GM12878 (cell line): Measurements from ENCODE around the gene POLD4. TPM values are rescaled to one million over a fixed set of nuclear protein-coding genes. Genes with fewer than 3 reads are reported as not detected.

Source experiments
- ATAC-seq: fragments of 200-7000 bp; cut with Tn5 transposase; 3 replicates; pipeline ENCODE4 v1.9.1; 2020; ENCODE audit warnings: mild to moderate bottlenecking, moderate library complexity
- BruUV-seq: library from RNA; stranded (reverse); fragments of 400-500 nt; replicated peaks from 2 replicates; lab custom pipeline; 2021; lab: Mats Ljungman, UMichigan
- CTCF ChIA-PET: fragments of 300-600 bp; sonication (Branson Sonifier 250); formaldehyde crosslinking; extraction: SDS; loops from one replicate; lab custom pipeline; 2021; ENCODE audit warnings: inconsistent platforms; lab: Yijun Ruan, JAX
- POLR2A ChIA-PET: fragments of 350-600 bp; formaldehyde crosslinking; extraction: SDS; loops from one replicate; lab custom pipeline; 2021; ENCODE audit warnings: inconsistent platforms; lab: Charles Lee
- RAD21 ChIA-PET: fragments of 300-600 bp; sonication (Branson Sonifier 250); formaldehyde crosslinking; loops from one replicate; lab custom pipeline; 2023; ENCODE audit warnings: antibody characterized with exemption; ENCODE audit not compliant: unreplicated experiment; lab: Charles Lee
- SMC1A ChIA-PET: fragments of 300-600 bp; sonication (Branson Sonifier 250); formaldehyde crosslinking; loops from one replicate; lab custom pipeline; 2023; ENCODE audit not compliant: unreplicated experiment, uncharacterized antibody; lab: Charles Lee
- DNase-seq: peaks from one replicate; pipeline ENCODE4 v3.0.0-alpha.2; 2011; ENCODE audit warnings: low read depth, low spot score
- FAIRE-seq: peaks from 3 replicates; lab custom pipeline; 2011; peaks lifted over from hg19 to GRCh38; lab: Jason Lieb, UNC
- H2AFZ ChIP-seq: 2 replicates; pipeline ENCODE4 v1.6.0; 2011; ENCODE audit warnings: low read depth, low read length, control low read depth; ENCODE audit not compliant: control insufficient read depth
- H3K27ac ChIP-seq: 2 replicates; pipeline ENCODE4 v1.5.1; 2011; ENCODE audit warnings: control low read depth; ENCODE audit not compliant: control insufficient read depth, insufficient read depth
- H3K27me3 ChIP-seq, 2 experiments: replicated peaks in 1 of 2; 2 replicates each; pipeline versions ENCODE4 v1.6.0 to v1.6.1; 2011; ENCODE audit warnings: low read length in 1 of 2; ENCODE audit not compliant: control insufficient read depth in 2 of 2, insufficient read depth in 2 of 2
- H3K36me3 ChIP-seq, 2 experiments: 2 replicates each; pipeline ENCODE4 v1.5.1; 2011; ENCODE audit warnings: low read length in 1 of 2; ENCODE audit not compliant: control insufficient read depth in 2 of 2, insufficient read depth in 2 of 2
- H3K4me1 ChIP-seq: 2 replicates; pipeline ENCODE4 v1.6.1; 2011; ENCODE audit warnings: mild to moderate bottlenecking, low read length, moderate library complexity, mixed read lengths; ENCODE audit not compliant: control insufficient read depth, insufficient read depth
- H3K4me2 ChIP-seq: 2 replicates; pipeline ENCODE4 v1.6.0; 2011; ENCODE audit warnings: control low read depth; ENCODE audit not compliant: control insufficient read depth, insufficient read depth
- H3K4me3 ChIP-seq: fragments of 200-600 bp; sonication (generic); 2 replicates; pipeline ENCODE4 v1.5.1; 2016
- H3K79me2 ChIP-seq: 2 replicates; pipeline ENCODE4 v1.6.0; 2011; ENCODE audit warnings: low read length; ENCODE audit not compliant: control insufficient read depth, insufficient read depth
- H3K9ac ChIP-seq: 2 replicates; pipeline ENCODE4 v1.8.0; 2011; ENCODE audit warnings: low read length, control low read depth, mixed read lengths; ENCODE audit not compliant: control insufficient read depth, insufficient read depth
- H3K9me3 ChIP-seq: replicated peaks from 3 replicates; pipeline ENCODE4 v1.5.1; 2011; ENCODE audit warnings: mild to moderate bottlenecking, low read length; ENCODE audit not compliant: control insufficient read depth, insufficient read depth
- H4K20me1 ChIP-seq: 2 replicates; pipeline ENCODE4 v1.6.0; 2011; ENCODE audit not compliant: control insufficient read depth, insufficient read depth
- ATF7 ChIP-seq: fragments of 450-650 bp; IDR thresholded peaks from 2 replicates; pipeline ENCODE4 v1.6.1; 2016; ENCODE audit warnings: low read depth, mild to moderate bottlenecking
- E2F8 ChIP-seq: fragments of 450-650 bp; IDR thresholded peaks from 2 replicates; pipeline ENCODE4 v1.6.1; 2018; ENCODE audit warnings: mild to moderate bottlenecking, low read depth, moderate library complexity; ENCODE audit not compliant: partially characterized antibody
- EZH2 ChIP-seq: IDR thresholded peaks from 2 replicates; pipeline ENCODE4 v1.6.1; 2012; ENCODE audit warnings: low read depth, mild to moderate bottlenecking, control low read depth, inconsistent platforms, low read length, borderline replicate concordance; ENCODE audit not compliant: control insufficient read depth
- HDAC6 ChIP-seq: fragments of 200-600 bp; sonication (generic); IDR thresholded peaks from one replicate; pipeline ENCODE4 v1.8.0; 2017; ENCODE audit warnings: antibody characterized with exemption; ENCODE audit not compliant: unreplicated experiment
- HDGF ChIP-seq: fragments of 450-650 bp; IDR thresholded peaks from 2 replicates; pipeline ENCODE4 v1.6.1; 2016; ENCODE audit warnings: antibody characterized with exemption
- IRF3 ChIP-seq: fragments of 450-650 bp; IDR thresholded peaks from 2 replicates; pipeline ENCODE4 v1.6.1; 2014; ENCODE audit warnings: mild to moderate bottlenecking
- MTA3 ChIP-seq: IDR thresholded peaks from 2 replicates; pipeline ENCODE4 v1.6.1; 2012; ENCODE audit warnings: low read length, inconsistent platforms, borderline replicate concordance
- PAX5 ChIP-seq: IDR thresholded peaks from 2 replicates; pipeline ENCODE4 v1.6.1; 2011; ENCODE audit warnings: low read depth, low read length, borderline replicate concordance
- PAX8 ChIP-seq: fragments of 450-650 bp; IDR thresholded peaks from 2 replicates; pipeline ENCODE4 v1.6.1; 2017; ENCODE audit warnings: mild to moderate bottlenecking, moderate library complexity
- RCOR1 ChIP-seq: conservative IDR thresholded peaks from 2 replicates; pipeline ENCODE4 v1.6.1; 2012; ENCODE audit warnings: low read depth, low read length, improper control_type of control experiment
- SP1 ChIP-seq: IDR thresholded peaks from one replicate; pipeline ENCODE4 v1.6.1; 2011; ENCODE audit warnings: low read depth, low read length
- TARDBP ChIP-seq: IDR thresholded peaks from 2 replicates; pipeline ENCODE4 v1.6.1; 2016; ENCODE audit warnings: borderline replicate concordance
- TCF3 ChIP-seq: IDR thresholded peaks from 2 replicates; pipeline ENCODE4 v1.6.1; 2012; ENCODE audit warnings: low read depth, mild to moderate bottlenecking, low read length, borderline replicate concordance; ENCODE audit not compliant: insufficient read depth
- ZNF622 ChIP-seq: fragments of 450-650 bp; IDR thresholded peaks from 2 replicates; pipeline ENCODE4 v1.6.1; 2017; ENCODE audit warnings: mild to moderate bottlenecking, inconsistent platforms
- WGBS: methylation state at CpG from one replicate; pipeline ENCODE4 v1.1.6; 2016; ENCODE audit warnings: low lambda C conversion rate; ENCODE audit not compliant: insufficient replicate concordance, insufficient coverage; ENCODE audit errors: missing lambda C conversion rate; 5-methylcytosine and 5-hydroxymethylcytosine counted together
- in situ Hi-C: fragments of 300-500 bp; cut with MboI; formaldehyde crosslinking; loops from 9 replicates; pipeline ENCODE4 v1.14.3; 2018; ENCODE audit warnings: mixed read lengths
- intact Hi-C: fragments of 100-400 bp; cut with micrococcal nuclease; formaldehyde crosslinking; loops from one replicate; pipeline ENCODE4 v1.14.2; 2022; ENCODE audit not compliant: unreplicated experiment
- polyA plus RNA-seq, 11 experiments: library from polyadenylated mRNA; depleted of rRNA in 4 of 11; unstranded in 6 of 11; stranded (reverse) in 5 of 11; fragments of >200 nt; fragmentation: Nextera tagmentation in 4 of 11; fragmentation: Illumina TruSeq in 1 of 11; extraction: Ambion mirVana in 4 of 11; extraction: Trizol in 1 of 11; gene quantifications; 1 replicate in 1 of 11; 2 replicates in 10 of 11; pipeline versions ENCODE4 v1.2.1 to v1.2.3, GENCODE V29; 2011 to 2016; ENCODE audit warnings: inconsistent platforms in 2 of 11, missing spikeins in 2 of 11, low read depth in 1 of 11
- total RNA-seq, 4 experiments: library from RNA; depleted of rRNA in 3 of 4; stranded (reverse); fragments of >200 nt in 3 of 4; fragmentation: Illumina TruSeq in 1 of 4; extraction: Trizol in 1 of 4; gene quantifications; 2 replicates each; pipeline versions ENCODE4 v1.2.1 to v1.2.3, GENCODE V29; 2013 to 2021

POLD4 gene
- total and polyA plus RNA-seq, 10 of the 15 experiments (the other 5 are each of a cell fraction or from before 2014, with no cell fraction given) = 8.1 to 176 (median 88.1) TPM

DNA sequence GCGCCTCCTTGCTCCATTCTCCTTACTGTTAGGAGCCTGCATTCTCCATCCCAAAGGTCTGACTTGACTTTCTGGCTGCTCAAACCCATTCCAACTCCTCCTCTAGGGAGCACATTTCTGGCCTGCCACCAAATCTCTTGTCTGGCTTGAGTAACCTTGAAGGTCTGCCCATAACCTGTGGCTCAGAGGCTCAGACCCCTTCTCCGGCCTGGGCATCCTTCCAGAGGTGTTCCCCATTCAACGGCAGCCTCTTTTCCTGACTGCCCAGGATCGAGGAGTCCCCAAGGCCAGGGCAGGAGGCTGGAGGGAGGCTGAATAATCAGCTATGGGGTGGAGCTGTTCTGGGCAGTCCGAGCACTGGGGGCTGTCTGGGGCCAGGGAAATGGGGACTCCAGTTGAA is 40.6 kb upstream of the POLD4 start:
- BruUV-seq = no TSS peak
- FAIRE-seq = no peak
- ChIA-PET RAD21 (no interaction called here), CTCF (interaction anchor here (0.8 to 1.8 kb wide), 3 partner anchors 12 to 112 kb away, joined by 3 read pairs; partner anchors contain the start of genes PITPNM1 and PTPRCAP), SMC1A (interaction anchor here (3.4 kb wide), 1 partner anchor 7 kb away, joined by 17 read pairs; the partner anchor contains the start of gene PPP1CA), POLR2A (interaction anchor here (1.1 kb wide), 1 partner anchor 91 kb away, joined by 4 read pairs; no protein-coding TSS in a partner anchor)
- in situ Hi-C loops (no loop called here), intact Hi-C loops (no loop called here)
- no peak overlapping the region for H3K27ac ChIP-seq
- H3K9me3 ChIP-seq = no peaks in the 10 kb centered on the region
- no peaks in the 10 kb centered on the region for H3K27me3 ChIP-seq
- WGBS = 82% methylated on average over 5 of the region's 5 CpGs
- H3K79me2 ChIP-seq = peaks cover 26% of the 10 kb centered on the region
- H3K4me1 ChIP-seq = peaks cover 10% of the 10 kb centered on the region
- no peak overlapping the region for H3K4me3 ChIP-seq
- DNase-seq = no peak
- no peak for TF ChIP-seq MTA3
- TF ChIP-seq PAX8 = no peak
- no peak for TF ChIP-seq HDGF
- TF ChIP-seq SP1 = no peak
- no peak for TF ChIP-seq EZH2
- peaks cover 18 to 19% of the 10 kb centered on the region in 2 experiments for H3K36me3 ChIP-seq
- H3K9ac ChIP-seq = no peak overlapping the region
- H2AFZ ChIP-seq = no peak overlapping the region
- H4K20me1 ChIP-seq = no peaks in the 10 kb centered on the region; the same call in 1 of the 2 replicates
- no peak for ATAC-seq
- H3K4me2 ChIP-seq = no peak overlapping the region

DNA sequence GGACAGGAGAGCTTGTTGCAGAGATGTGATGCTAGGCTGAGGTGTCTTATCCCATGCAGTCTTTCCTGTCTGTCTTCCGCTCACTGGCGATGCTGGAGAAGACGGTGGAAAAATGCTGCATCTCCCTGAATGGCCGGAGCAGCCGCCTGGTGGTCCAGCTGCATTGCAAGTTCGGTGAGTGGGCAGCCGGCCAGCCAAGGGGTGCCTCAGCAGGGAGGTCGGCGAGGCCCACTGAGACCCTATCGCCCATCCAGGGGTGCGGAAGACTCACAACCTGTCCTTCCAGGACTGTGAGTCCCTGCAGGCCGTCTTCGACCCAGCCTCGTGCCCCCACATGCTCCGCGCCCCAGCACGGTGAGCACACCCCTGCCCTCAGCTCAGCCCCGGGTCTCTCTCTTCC is 40.1 kb upstream of the POLD4 start:
- Histone ChIP-seq H3K9me3 (no peaks in the 10 kb centered on the region), H2AFZ (no peak overlapping the region), H3K4me3 (no peak overlapping the region), H3K36me3 (peaks cover 13 to 14% of the 10 kb centered on the region in 2 experiments), H3K27ac (no peak overlapping the region), H3K79me2 (peaks cover 24% of the 10 kb centered on the region), H3K9ac (no peak overlapping the region), H3K4me1 (peaks cover 10% of the 10 kb centered on the region), H3K27me3 (no peaks in the 10 kb centered on the region), H4K20me1 (no peaks in the 10 kb centered on the region; the same call in 1 of the 2 replicates), H3K4me2 (0 out of 2 replicates have a peak overlapping the region, but pooled peaks have one; percentile 1)
- SMC1A ChIA-PET = interaction anchor here (1.8 to 3.4 kb wide), 2 partner anchors 8 to 41 kb away, joined by 5 to 17 read pairs; partner anchors contain the start of gene PPP1CA
- intact Hi-C loops = no loop called here
- 89% methylated on average over 18 of the region's 18 CpGs for WGBS
- no TSS peak for BruUV-seq
- POLR2A ChIA-PET = interaction anchor here (1.1 to 2.8 kb wide), 3 partner anchors 9 to 93 kb away, joined by 4 to 48 read pairs (median 7); partner anchors contain the start of genes PPP1CA and TBC1D10C
- RAD21 ChIA-PET = interaction anchor here (1.9 kb wide), 1 partner anchor 93 kb away, joined by 5 read pairs; no protein-coding TSS in a partner anchor
- in situ Hi-C loops = no loop called here
- DNase-seq (no peak), FAIRE-seq (no peak), ATAC-seq (no peak)
- CTCF ChIA-PET = interaction anchor here (1.8 kb wide), 1 partner anchor 44 kb away, joined by 3 read pairs; the partner anchor contains the start of gene PTPRCAP
- no peak for TF ChIP-seq HDAC6
- no peak for TF ChIP-seq TCF3
- TF ChIP-seq ZNF622 = no peak
- TF ChIP-seq ATF7 = no peak
- TF ChIP-seq TARDBP = no peak
- no peak for TF ChIP-seq E2F8
- no peak for TF ChIP-seq SP1
- no peak for TF ChIP-seq IRF3
- no peak for TF ChIP-seq PAX8
- no peak for TF ChIP-seq RCOR1
- no peak for TF ChIP-seq PAX5
